Kidney capillary endothelial cell (primary cell): ENCODE measurements around the gene TTBK1.

Source experiments
- DNase-seq: peaks from one replicate; pipeline ENCODE4 v3.0.0-alpha.2; 2018; ENCODE audit warnings: low spot score

The TTBK1 gene

GRCh38 chr6:43223175-43223574 lies 20.1 kb upstream of the TTBK1 start:
- DNase-seq, result no peak

- DNase-seq, result no peak
These were observed 17.0 kb upstream of the TTBK1 start for GRCh38 chr6:43226192-43226851.

GRCh38 chr6:43228951-43229802 lies 14.1 kb upstream of the TTBK1 start, which contains the start of gene DNPH1:
DNPH1 (minus strand) TSS chr6:43229481; CDS start chr6:43229456, 25 bp downstream.
- DNase-seq, result peak; percentile 67

- DNase-seq, result no peak
These were observed 13.3 kb upstream of the TTBK1 start for GRCh38 chr6:43229803-43230620.

GRCh38 chr6:43231053-43231452 lies 12.2 kb upstream of the TTBK1 start:
- no peak for DNase-seq

GRCh38 chr6:43231735-43232450 lies 11.4 kb upstream of the TTBK1 start:
- no peak for DNase-seq

- DNase-seq, result no peak
These were observed 7.4 kb upstream of the TTBK1 start for GRCh38 chr6:43235841-43236240.

- DNase-seq, result no peak
These were observed 4.2 kb upstream of the TTBK1 start for GRCh38 chr6:43239054-43239453.

- DNase-seq, result no peak
These were observed 2.3 kb upstream of the TTBK1 start for GRCh38 chr6:43240950-43241349.

GRCh38 chr6:43241446-43241845 lies 1.8 kb upstream of the TTBK1 start:
- no peak for DNase-seq

- no peak for DNase-seq
These were observed 512 bp downstream of the TTBK1 start for GRCh38 chr6:43243664-43244321.

- DNase-seq, result no peak
These were observed 3.2 kb downstream of the TTBK1 start for GRCh38 chr6:43246301-43247113.

- DNase-seq, result peak; percentile 55
These were observed 4.1 kb downstream of the TTBK1 start for GRCh38 chr6:43247114-43247999.

- no peak for DNase-seq
These were observed 4.8 kb downstream of the TTBK1 start for GRCh38 chr6:43248101-43248500.

- DNase-seq, result no peak
These were observed 5.5 kb downstream of the TTBK1 start for GRCh38 chr6:43248791-43249190.

GRCh38 chr6:43250992-43251373 lies 7.7 kb downstream of the TTBK1 start:
- no peak for DNase-seq

- DNase-seq, result no peak
These were observed 10.1 kb downstream of the TTBK1 start for GRCh38 chr6:43253401-43253800.

- no peak for DNase-seq
These were observed 11.0 kb downstream of the TTBK1 start for GRCh38 chr6:43254138-43254817.

GRCh38 chr6:43254846-43255245 lies 11.6 kb downstream of the TTBK1 start:
- DNase-seq, result no peak
